Osteoblast (primary cell): ENCODE results near the gene TRIM66. TPM values are rescaled to one million over a fixed set of nuclear protein-coding genes. Genes with fewer than 3 reads are reported as not detected.
A peak's percentile ranks its signal among the peaks of the same experiment; 100 is the strongest.

ENCODE experiments used
- DNase-seq: peaks from one replicate; pipeline ENCODE4 v3.0.0; 2011; ENCODE audit warnings: low spot score, mixed read lengths; ENCODE audit not compliant: insufficient read length; ENCODE audit errors: missing footprints
- H2AFZ ChIP-seq: 2 replicates; pipeline ENCODE4 v1.6.0; 2011; ENCODE audit warnings: mild to moderate bottlenecking, low read length
- H3K27ac ChIP-seq: 2 replicates; pipeline ENCODE4 v1.5.1; 2011; ENCODE audit warnings: mild to moderate bottlenecking, low read depth, low read length, moderate library complexity
- H3K27me3 ChIP-seq: 2 replicates; pipeline ENCODE4 v1.6.0; 2012; ENCODE audit warnings: mild to moderate bottlenecking, control low read depth, inconsistent platforms, low read length, moderate library complexity; ENCODE audit not compliant: insufficient read depth
- H3K36me3 ChIP-seq: 2 replicates; pipeline ENCODE4 v1.5.1; 2011; ENCODE audit warnings: mild to moderate bottlenecking, low read length, control low read depth, moderate library complexity; ENCODE audit not compliant: insufficient read depth
- H3K4me1 ChIP-seq: 2 replicates; pipeline ENCODE4 v1.5.1; 2011; ENCODE audit warnings: mild to moderate bottlenecking, low read length, control low read depth, moderate library complexity; ENCODE audit not compliant: insufficient read depth
- H3K4me2 ChIP-seq: 2 replicates; pipeline ENCODE4 v1.6.0; 2011; ENCODE audit warnings: mild to moderate bottlenecking, low read length; ENCODE audit not compliant: insufficient read depth
- H3K4me3 ChIP-seq: fragments of 200-600 bp; sonication (generic); 3 replicates; pipeline ENCODE4 v1.5.1; 2012; ENCODE audit warnings: mild to moderate bottlenecking, low read length, inconsistent platforms; ENCODE audit not compliant: insufficient read depth
- H3K79me2 ChIP-seq: 2 replicates; pipeline ENCODE4 v1.6.0; 2012; ENCODE audit warnings: mild to moderate bottlenecking, low read length, control low read depth, inconsistent platforms; ENCODE audit not compliant: insufficient read depth
- H3K9me3 ChIP-seq: 2 replicates; pipeline ENCODE4 v1.5.1; 2011; ENCODE audit warnings: low read depth, low read length, control low read depth
- H4K20me1 ChIP-seq: 2 replicates; pipeline ENCODE4 v1.6.0; 2012; ENCODE audit warnings: mild to moderate bottlenecking, low read length, control low read depth; ENCODE audit not compliant: insufficient read depth
- CTCF ChIP-seq: IDR thresholded peaks from 2 replicates; pipeline ENCODE4 v1.5.1; 2011; ENCODE audit warnings: mild to moderate bottlenecking, low read depth, low read length, moderate library complexity; ENCODE audit errors: extremely low read depth
- total RNA-seq: library from RNA; depleted of rRNA; stranded (reverse); fragments of >200 nt; gene quantifications from 2 replicates; pipeline ENCODE4 v1.2.3, GENCODE V29; 2012

TRIM66 gene
- total RNA-seq, 1 donor = 9.0 TPM

GRCh38 chr11:8686325-8686724, 3.9 kb upstream of the TRIM66 start:
- Histone ChIP-seq H2AFZ (no peak overlapping the region), H3K27ac (peak overlapping the region; percentile 1), H3K27me3 (no peaks in the 10 kb centered on the region), H3K4me3 (no peak overlapping the region), H3K4me1 (peaks cover 54% of the 10 kb centered on the region), H3K36me3 (peaks cover 45% of the 10 kb centered on the region), H3K79me2 (peaks cover 48% of the 10 kb centered on the region), H3K9me3 (no peaks in the 10 kb centered on the region), H3K4me2 (no peak overlapping the region), H4K20me1 (peaks cover 18% of the 10 kb centered on the region)
- DNase-seq = no peak
- no peak for TF ChIP-seq CTCF

GRCh38 chr11:8685820-8686219, 3.4 kb upstream of the TRIM66 start:
- Histone ChIP-seq H3K27ac (no peak overlapping the region), H3K4me2 (peak overlapping the region; percentile 90), H2AFZ (no peak overlapping the region), H3K4me3 (no peak overlapping the region), H3K79me2 (peaks cover 48% of the 10 kb centered on the region), H3K36me3 (peaks cover 43% of the 10 kb centered on the region), H4K20me1 (peaks cover 18% of the 10 kb centered on the region), H3K27me3 (no peaks in the 10 kb centered on the region), H3K4me1 (peaks cover 54% of the 10 kb centered on the region), H3K9me3 (no peaks in the 10 kb centered on the region)
- TF ChIP-seq CTCF = no peak
- no peak for DNase-seq

GRCh38 chr11:8685306-8685705, 2.8 kb upstream of the TRIM66 start:
- peaks cover 42% of the 10 kb centered on the region for H3K36me3 ChIP-seq
- H3K4me1 ChIP-seq = peaks cover 54% of the 10 kb centered on the region
- H3K4me3 ChIP-seq = peak overlapping the region; percentile 100

More at GRCh38 chr11:8685306-8685705, 2.8 kb upstream of the TRIM66 start:
- no peaks in the 10 kb centered on the region for H3K9me3 ChIP-seq
- H4K20me1 ChIP-seq = peaks cover 18% of the 10 kb centered on the region
- DNase-seq = no peak
- H3K27me3 ChIP-seq = no peaks in the 10 kb centered on the region
- peak overlapping the region; percentile 90 for H3K4me2 ChIP-seq
- peak overlapping the region; percentile 43 for H3K27ac ChIP-seq
- TF ChIP-seq CTCF = no peak
- peaks cover 47% of the 10 kb centered on the region for H3K79me2 ChIP-seq
- H2AFZ ChIP-seq = no peak overlapping the region
